ENCODE measurements around the gene LRRC72. TPM values are rescaled to one million over a fixed set of nuclear protein-coding genes. Genes with fewer than 3 reads are reported as not detected.
A peak's percentile ranks its signal among the peaks of the same experiment; 100 is the strongest.

LRRC72 gene
- total and polyA plus RNA-seq, 9 of the 15 experiments (the other 6 are each of a cell fraction or from before 2014, with no cell fraction given) = 0.10 TPM; not detected in 8

DNA sequence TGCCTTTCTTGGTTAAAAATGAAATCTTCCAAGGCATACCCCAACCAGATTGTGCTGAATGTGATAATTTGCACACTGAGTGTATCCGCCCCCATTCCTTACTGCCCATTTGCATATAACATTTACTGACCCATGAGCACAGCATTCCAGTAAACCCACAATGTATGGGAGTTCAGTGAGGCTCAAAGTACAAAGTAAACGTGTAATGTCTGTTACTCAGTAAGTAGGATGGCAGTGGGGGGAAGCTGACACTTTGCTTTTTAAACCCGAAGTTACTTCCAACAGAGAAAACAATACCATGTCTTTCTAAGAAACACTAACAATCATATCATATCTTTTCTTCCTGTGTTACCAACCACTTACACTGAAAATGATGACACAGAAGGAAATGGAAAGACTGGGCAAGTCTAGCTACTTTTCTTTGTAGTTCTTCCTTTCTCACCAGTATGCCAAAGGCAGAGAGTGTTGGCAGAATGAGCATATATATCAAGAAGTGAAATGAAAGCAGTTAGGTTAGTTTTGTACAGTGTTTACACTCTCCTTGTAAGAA, 34.0 kb upstream of the LRRC72 start (continued):
- TF ChIP-seq, protein P1, sequence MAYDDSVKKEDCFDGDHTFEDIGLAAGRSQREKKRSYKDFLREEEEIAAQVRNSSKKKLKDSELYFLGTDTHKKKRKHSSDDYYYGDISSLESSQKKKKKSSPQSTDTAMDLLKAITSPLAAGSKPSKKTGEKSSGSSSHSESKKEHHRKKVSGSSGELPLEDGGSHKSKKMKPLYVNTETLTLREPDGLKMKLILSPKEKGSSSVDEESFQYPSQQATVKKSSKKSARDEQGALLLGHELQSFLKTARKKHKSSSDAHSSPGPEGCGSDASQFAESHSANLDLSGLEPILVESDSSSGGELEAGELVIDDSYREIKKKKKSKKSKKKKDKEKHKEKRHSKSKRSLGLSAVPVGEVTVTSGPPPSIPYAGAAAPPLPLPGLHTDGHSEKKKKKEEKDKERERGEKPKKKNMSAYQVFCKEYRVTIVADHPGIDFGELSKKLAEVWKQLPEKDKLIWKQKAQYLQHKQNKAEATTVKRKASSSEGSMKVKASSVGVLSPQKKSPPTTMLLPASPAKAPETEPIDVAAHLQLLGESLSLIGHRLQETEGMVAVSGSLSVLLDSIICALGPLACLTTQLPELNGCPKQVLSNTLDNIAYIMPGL (CRISPR knock-in tag; IDR thresholded peaks at IDR 0.05) = no peak
- TF ChIP-seq MTA3 (IDR thresholded peaks at IDR 0.05; ENCODE audit: borderline replicate concordance) (peak; percentile 82), KAT8 (IDR thresholded peaks at IDR 0.05; ENCODE audit: low read depth) (no peak), ZNF134 (CRISPR knock-in tag; conservative IDR thresholded peaks at IDR 0.05) (no peak), PYGO2 (tag; IDR thresholded peaks at IDR 0.05) (no peak), CHCHD3 (CRISPR knock-in tag; IDR thresholded peaks at IDR 0.05) (no peak), BCOR (IDR thresholded peaks at IDR 0.05) (no peak), ZNF347 (CRISPR knock-in tag; IDR thresholded peaks at IDR 0.05; ENCODE audit: low read depth) (no peak), ZNF12 (CRISPR knock-in tag; IDR thresholded peaks at IDR 0.05) (no peak), E4F1 (CRISPR knock-in tag; IDR thresholded peaks at IDR 0.05; ENCODE audit: borderline replicate concordance) (no peak), MTA1 (IDR thresholded peaks at IDR 0.05; ENCODE audit: borderline replicate concordance) (no peak), ZNF197 (CRISPR knock-in tag; IDR thresholded peaks at IDR 0.05; ENCODE audit: low read depth) (0 out of 2 replicates have a peak, but pooled peaks have one; percentile 64), ZNF143 (CRISPR knock-in tag; IDR thresholded peaks at IDR 0.05) (no peak), MAFK (IDR thresholded peaks at IDR 0.05; ENCODE audit: low read length) (no peak), FOS (IDR thresholded peaks at IDR 0.05; ENCODE audit: extremely low read depth, insufficient read length) (no peak), CCAR2 (IDR thresholded peaks at IDR 0.05; ENCODE audit: low read depth, low read length) (no peak), LARP7 (IDR thresholded peaks at IDR 0.05) (no peak), KLF13 (tag; IDR thresholded peaks at IDR 0.05; ENCODE audit: borderline replicate concordance, low read depth) (peak; percentile 48; the same call in 1 of the 2 replicates), TAL1 (IDR thresholded peaks at IDR 0.05) (no peak), KAT7 (CRISPR knock-in tag; IDR thresholded peaks at IDR 0.05; ENCODE audit: borderline replicate concordance) (no peak), EZH2 (IDR thresholded peaks at IDR 0.05; ENCODE audit: borderline replicate concordance, low read depth, low read length) (no peak), MAX (CRISPR knock-in tag; IDR thresholded peaks at IDR 0.05) (no peak), SMARCC2 (IDR thresholded peaks at IDR 0.05; ENCODE audit: low read depth) (peak; percentile 16; the same call in 1 of the 2 replicates), ZNF253 (CRISPR knock-in tag; conservative IDR thresholded peaks at IDR 0.05) (no peak)
- TF ChIP-seq, protein P2, sequence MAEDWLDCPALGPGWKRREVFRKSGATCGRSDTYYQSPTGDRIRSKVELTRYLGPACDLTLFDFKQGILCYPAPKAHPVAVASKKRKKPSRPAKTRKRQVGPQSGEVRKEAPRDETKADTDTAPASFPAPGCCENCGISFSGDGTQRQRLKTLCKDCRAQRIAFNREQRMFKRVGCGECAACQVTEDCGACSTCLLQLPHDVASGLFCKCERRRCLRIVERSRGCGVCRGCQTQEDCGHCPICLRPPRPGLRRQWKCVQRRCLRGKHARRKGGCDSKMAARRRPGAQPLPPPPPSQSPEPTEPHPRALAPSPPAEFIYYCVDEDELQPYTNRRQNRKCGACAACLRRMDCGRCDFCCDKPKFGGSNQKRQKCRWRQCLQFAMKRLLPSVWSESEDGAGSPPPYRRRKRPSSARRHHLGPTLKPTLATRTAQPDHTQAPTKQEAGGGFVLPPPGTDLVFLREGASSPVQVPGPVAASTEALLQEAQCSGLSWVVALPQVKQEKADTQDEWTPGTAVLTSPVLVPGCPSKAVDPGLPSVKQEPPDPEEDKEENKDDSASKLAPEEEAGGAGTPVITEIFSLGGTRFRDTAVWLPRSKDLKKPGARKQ (CRISPR knock-in tag; IDR thresholded peaks at IDR 0.05) = no peak
